Brain microvascular endothelial cell (primary cell): ENCODE measurements around the gene MRPS23.

Experiments
- DNase-seq: peaks from one replicate; pipeline ENCODE4 v3.0.0-alpha.2; 2020
- H3K27ac ChIP-seq: fragments of 250-450 bp; sonication (Bioruptor Pico); 2 replicates; pipeline ENCODE4 v1.5.1; 2020; ENCODE audit warnings: mild to moderate bottlenecking, moderate library complexity
- H3K27me3 ChIP-seq: fragments of 250-450 bp; sonication (Bioruptor Pico); replicated peaks from 2 replicates; pipeline ENCODE4 v1.5.1; 2020; ENCODE audit warnings: mild to moderate bottlenecking
- H3K36me3 ChIP-seq: fragments of 250-450 bp; sonication (Bioruptor Pico); replicated peaks from 2 replicates; pipeline ENCODE4 v1.5.1; 2020; ENCODE audit warnings: mild to moderate bottlenecking
- H3K4me3 ChIP-seq: 2 replicates; pipeline ENCODE4 v1.5.1; 2011; ENCODE audit warnings: low read depth, mild to moderate bottlenecking, control low read depth, low read length, moderate library complexity
- CTCF ChIP-seq: IDR thresholded peaks from 2 replicates; pipeline ENCODE4 v1.5.1; 2011; ENCODE audit warnings: low read depth, mild to moderate bottlenecking, moderate library complexity, low read length, control low read depth, inconsistent platforms; ENCODE audit errors: missing control alignments
- in situ Hi-C: cut with HindIII; loops from 2 replicates; pipeline ENCODE4 v1.10.0; 2017; ENCODE audit warnings: low sequenced_read_pairs, low pct_ligation_motif_present

The MRPS23 gene

DNA sequence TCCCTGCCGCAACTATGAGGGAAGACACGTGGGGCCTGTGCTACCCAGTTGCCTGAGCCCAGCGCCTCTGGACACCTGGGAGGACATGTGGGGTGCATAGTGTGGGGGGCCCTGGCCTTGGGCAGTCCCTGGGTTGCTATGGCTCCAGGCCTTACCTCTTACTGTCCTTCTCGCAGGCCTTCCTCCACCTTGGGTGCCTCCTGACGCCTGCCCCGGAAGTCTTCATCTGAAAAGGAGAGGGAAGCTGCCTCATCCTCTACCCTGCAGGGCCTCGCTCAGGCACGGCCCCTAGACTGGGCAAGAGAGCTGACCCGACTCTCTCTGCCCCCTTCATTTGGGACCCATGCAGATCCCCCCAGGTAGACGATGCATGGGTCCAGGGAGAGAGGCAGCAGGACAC is 16.5 kb upstream of the MRPS23 start:
- TF ChIP-seq CTCF: no peak
- no peak for DNase-seq
- Histone ChIP-seq H3K27me3 (no peaks in the 10 kb centered on the region), H3K27ac (no peak overlapping the region), H3K36me3 (peaks cover 3% of the 10 kb centered on the region), H3K4me3 (no peak overlapping the region)
- in situ Hi-C loops: no loop called here

DNA sequence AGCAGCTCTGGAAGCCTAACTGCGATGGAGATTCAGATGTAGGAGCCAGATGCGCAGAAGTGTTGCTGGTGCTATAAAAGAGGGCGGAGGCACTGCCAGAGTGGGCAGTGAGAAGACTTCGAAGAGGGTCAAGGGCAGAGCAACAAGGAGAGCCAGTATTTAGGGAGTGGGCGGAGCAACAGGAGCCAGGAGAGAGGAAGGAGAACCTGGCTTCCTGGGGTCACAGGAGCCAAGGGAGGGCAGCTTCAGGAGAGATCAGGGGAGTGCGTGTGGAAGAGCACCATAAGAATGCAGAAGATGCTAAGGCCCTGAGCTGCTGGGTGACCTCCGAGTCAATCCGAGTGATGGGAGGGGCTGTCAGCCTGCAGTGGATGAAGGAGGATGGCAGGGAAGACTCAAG is 14.4 kb upstream of the MRPS23 start:
- H3K27me3 ChIP-seq: no peaks in the 10 kb centered on the region
- DNase-seq: no peak
- H3K36me3 ChIP-seq: peaks cover 3% of the 10 kb centered on the region
- in situ Hi-C loops: no loop called here
- no peak overlapping the region for H3K27ac ChIP-seq
- no peak for TF ChIP-seq CTCF
- no peak overlapping the region for H3K4me3 ChIP-seq

DNA sequence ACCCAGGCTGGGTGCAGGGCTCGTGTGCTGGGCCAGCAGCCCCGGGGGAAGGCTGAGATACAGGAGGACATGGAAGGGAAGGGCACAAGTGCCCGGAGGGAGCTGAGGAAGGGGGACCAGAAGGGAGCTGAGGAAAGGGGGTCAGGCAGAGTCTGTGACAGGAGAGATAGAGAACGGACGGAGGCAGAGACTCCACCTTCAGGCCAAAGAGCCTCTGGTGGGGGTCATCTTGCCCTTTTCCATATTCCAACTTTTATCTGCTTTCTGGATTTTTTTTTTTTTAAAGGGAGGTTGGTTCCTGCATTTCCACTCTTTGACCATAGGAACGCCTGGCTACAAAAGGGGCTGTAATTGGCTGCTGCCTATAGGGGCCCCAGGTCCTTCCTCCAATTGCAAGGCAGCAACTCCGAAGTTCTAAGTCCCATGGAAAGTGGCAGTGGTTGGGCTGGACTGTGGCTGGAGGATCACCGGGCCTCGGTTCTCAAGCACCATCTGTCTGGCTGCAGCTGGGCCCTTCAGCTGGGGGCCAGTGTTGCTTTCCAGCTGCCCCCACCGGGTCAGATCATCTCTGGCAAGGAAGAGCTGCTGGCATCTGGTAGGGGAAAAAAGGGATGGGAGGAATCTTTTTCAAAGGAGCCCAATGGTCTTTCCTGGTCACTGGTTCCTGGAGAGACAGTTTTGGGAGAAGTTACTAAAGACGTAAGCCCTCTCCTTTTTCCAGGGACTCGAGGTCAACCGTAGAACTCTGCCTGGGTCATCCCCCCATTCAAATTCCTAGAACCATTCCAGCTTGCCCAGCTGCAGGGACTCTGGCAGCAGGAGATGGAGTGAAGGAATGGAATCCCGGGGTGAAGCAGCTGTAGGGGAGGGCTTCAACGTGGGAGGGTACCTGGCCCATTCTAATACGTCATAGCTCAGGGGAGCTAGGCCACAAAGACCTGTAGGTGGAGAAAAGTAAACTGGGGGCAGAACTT is 13.1 kb upstream of the MRPS23 start:
- H3K36me3 ChIP-seq: peaks cover 3% of the 10 kb centered on the region

DNA sequence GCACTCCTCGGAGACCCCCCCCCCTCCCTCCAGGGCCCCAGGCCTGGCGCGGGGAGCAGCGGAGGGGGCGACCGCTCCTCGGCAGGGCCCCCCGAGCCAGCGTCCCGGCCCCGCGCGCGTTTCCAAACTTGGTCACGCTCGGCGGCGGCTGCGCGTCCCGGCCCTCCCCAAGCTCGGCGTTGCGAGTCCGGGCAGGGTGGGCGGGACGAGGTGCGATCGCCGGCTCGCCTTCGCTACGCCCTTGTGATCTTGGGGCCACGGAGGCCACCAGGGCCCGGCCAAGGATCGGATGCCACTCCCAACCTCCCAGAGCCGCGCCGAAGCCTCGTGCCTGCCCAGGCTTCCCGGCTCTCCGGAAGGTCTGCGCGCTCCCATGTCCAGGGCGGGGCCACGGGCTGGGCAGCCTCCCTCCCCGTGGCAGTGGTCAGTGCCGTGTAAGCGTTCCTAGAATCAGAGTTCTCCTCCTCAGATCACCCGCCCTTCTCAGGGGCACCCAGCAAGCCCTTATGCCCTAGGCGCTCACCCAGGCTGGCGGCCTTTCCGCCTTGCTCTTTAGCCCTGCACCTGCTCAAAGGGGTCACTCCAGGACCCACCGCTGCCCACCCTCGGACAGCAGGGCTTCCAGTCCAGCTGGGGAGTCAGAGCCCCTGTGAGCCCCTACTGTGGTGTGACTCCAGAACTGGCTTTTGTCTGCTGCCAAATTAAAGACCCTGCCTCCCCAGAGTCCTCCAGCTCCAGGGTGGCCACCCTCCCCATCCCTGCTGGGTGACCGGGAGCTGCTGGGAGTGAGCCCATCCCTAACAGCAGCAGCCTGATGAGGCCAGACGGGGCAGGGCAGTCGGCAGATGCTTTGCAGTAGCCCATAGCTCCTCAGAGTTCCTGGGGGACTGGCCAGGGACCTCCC is 12.2 kb upstream of the MRPS23 start:
- peaks cover 3% of the 10 kb centered on the region for H3K36me3 ChIP-seq
- peak overlapping the region; percentile 55 for H3K4me3 ChIP-seq
- in situ Hi-C loops: no loop called here
- DNase-seq: no peak
- H3K27me3 ChIP-seq: no peaks in the 10 kb centered on the region
- no peak overlapping the region for H3K27ac ChIP-seq
- no peak for TF ChIP-seq CTCF

More for the DNA sequence above, 13.1 kb upstream of the MRPS23 start:
- no peak for DNase-seq
- TF ChIP-seq CTCF: no peak
- in situ Hi-C loops: no loop called here
- H3K27ac ChIP-seq: no peak overlapping the region
- no peak overlapping the region for H3K4me3 ChIP-seq
- no peaks in the 10 kb centered on the region for H3K27me3 ChIP-seq

- in situ Hi-C loops: no loop called here
- Histone ChIP-seq H3K36me3 (peaks cover 3% of the 10 kb centered on the region), H3K4me3 (peak overlapping the region; percentile 55), H3K27ac (no peak overlapping the region), H3K27me3 (no peaks in the 10 kb centered on the region)
- TF ChIP-seq CTCF: no peak
- no peak for DNase-seq
These were observed 11.4 kb upstream of the MRPS23 start for GRCh38 chr17:57861000-57861789.
